GM12872 (cell line): ENCODE measurements around the gene TSPAN32.

ENCODE experiments used
- CTCF ChIP-seq: IDR thresholded peaks from 3 replicates; pipeline ENCODE4 v1.5.1; 2011; ENCODE audit warnings: low read depth, mild to moderate bottlenecking, low read length, moderate library complexity; ENCODE audit not compliant: insufficient read depth

The TSPAN32 gene

GRCh38 chr11:2366733-2367132, 64.9 kb downstream of the TSPAN32 start:
- no peak for TF ChIP-seq CTCF

- no peak for TF ChIP-seq CTCF
Observed at GRCh38 chr11:2367266-2368160, 65.7 kb downstream of the TSPAN32 start.
